SJSA1 (cell line): ENCODE measurements around the gene ZNF346. TPM values are rescaled to one million over a fixed set of nuclear protein-coding genes. Genes with fewer than 3 reads are reported as not detected.
"Not testable (repeated sequence)": the region's sequence is repeated elsewhere in the genome, so short reads cannot be mapped to it uniquely, and the experiment has no call there.

ENCODE experiments used
- DNase-seq, 2 experiments: peaks; one replicate each; pipeline ENCODE4 v3.0.0-alpha.2; 2015 to 2020; ENCODE audit warnings: low spot score in 2 of 2, low read depth in 1 of 2
- H3K27ac ChIP-seq: fragments of 250-450 bp; sonication (Bioruptor Pico); 2 replicates; pipeline ENCODE4 v1.5.1; 2020; ENCODE audit warnings: mild to moderate bottlenecking, moderate library complexity
- H3K27me3 ChIP-seq: fragments of 250-450 bp; sonication (Bioruptor Pico); replicated peaks from 2 replicates; pipeline ENCODE4 v1.5.1; 2020; ENCODE audit warnings: mild to moderate bottlenecking, moderate library complexity
- H3K36me3 ChIP-seq: fragments of 250-450 bp; sonication (Bioruptor Pico); 2 replicates; pipeline ENCODE4 v1.5.1; 2020; ENCODE audit warnings: mild to moderate bottlenecking
- H3K4me1 ChIP-seq: fragments of 250-450 bp; sonication (Bioruptor Pico); replicated peaks from 2 replicates; pipeline ENCODE4 v1.6.1; 2021; ENCODE audit warnings: mild to moderate bottlenecking
- H3K4me3 ChIP-seq: fragments of 250-450 bp; sonication (Bioruptor Pico); 2 replicates; pipeline ENCODE4 v1.5.1; 2020; ENCODE audit warnings: mild to moderate bottlenecking
- H3K9me3 ChIP-seq: fragments of 250-450 bp; sonication (Bioruptor Pico); replicated peaks from 2 replicates; pipeline ENCODE4 v1.5.1; 2020; ENCODE audit warnings: mild to moderate bottlenecking
- total RNA-seq: library from RNA; depleted of rRNA; stranded (reverse); fragments of >200 nt; shearing (Covaris generic); gene quantifications from 2 replicates; pipeline ENCODE4 v1.2.3, GENCODE V29; 2014

Gene ZNF346
- total RNA-seq, 1 experiment from 2014 or later = 25.2 TPM

GRCh38 chr5:177025101-177025601 lies 2.7 kb downstream of the ZNF346 start:
- H3K27me3 ChIP-seq = no peaks in the 10 kb centered on the region
- peaks cover 43% of the 10 kb centered on the region for H3K36me3 ChIP-seq
- H3K4me1 ChIP-seq = peaks cover 5% of the 10 kb centered on the region
- no peaks in the 10 kb centered on the region for H3K9me3 ChIP-seq
- no peak overlapping the region for H3K27ac ChIP-seq
- DNase-seq = no peak
- H3K4me3 ChIP-seq = no peak overlapping the region

GRCh38 chr5:177027665-177028064 lies 5.2 kb downstream of the ZNF346 start:
- no peaks in the 10 kb centered on the region; the same call in 1 of the 2 replicates for H3K4me1 ChIP-seq
- H3K36me3 ChIP-seq = peaks cover 48% of the 10 kb centered on the region
- H3K9me3 ChIP-seq = no peaks in the 10 kb centered on the region
- no peak overlapping the region for H3K27ac ChIP-seq
- no peak overlapping the region for H3K4me3 ChIP-seq
- no peaks in the 10 kb centered on the region for H3K27me3 ChIP-seq
- no peak for DNase-seq

GRCh38 chr5:177029498-177029897 lies 7.0 kb downstream of the ZNF346 start:
- Histone ChIP-seq H3K36me3 (peaks cover 44% of the 10 kb centered on the region), H3K9me3 (no peaks in the 10 kb centered on the region), H3K27ac (no peak overlapping the region), H3K4me1 (no peaks in the 10 kb centered on the region), H3K4me3 (no peak overlapping the region), H3K27me3 (no peaks in the 10 kb centered on the region)
- no peak for DNase-seq

GRCh38 chr5:177035976-177036375 lies 13.5 kb downstream of the ZNF346 start:
- H3K4me3 ChIP-seq = no peak overlapping the region
- H3K9me3 ChIP-seq = no peaks in the 10 kb centered on the region
- H3K27ac ChIP-seq = peak overlapping the region; percentile 33
- peaks cover 32% of the 10 kb centered on the region for H3K36me3 ChIP-seq
- no peaks in the 10 kb centered on the region for H3K27me3 ChIP-seq
- peaks cover 24% of the 10 kb centered on the region for H3K4me1 ChIP-seq
- DNase-seq = peak; percentile 81 to 86

GRCh38 chr5:177036443-177036842 lies 13.9 kb downstream of the ZNF346 start:
- no peak for DNase-seq
- no peaks in the 10 kb centered on the region for H3K27me3 ChIP-seq
- peak overlapping the region; percentile 33 for H3K27ac ChIP-seq
- H3K9me3 ChIP-seq = no peaks in the 10 kb centered on the region
- H3K4me3 ChIP-seq = no peak overlapping the region
- peaks cover 37% of the 10 kb centered on the region for H3K36me3 ChIP-seq
- H3K4me1 ChIP-seq = peaks cover 24% of the 10 kb centered on the region

- no peak for DNase-seq
- H3K9me3 ChIP-seq = no peaks in the 10 kb centered on the region
- peak overlapping the region; percentile 33; the same call in 1 of the 2 replicates for H3K27ac ChIP-seq
- H3K4me1 ChIP-seq = peaks cover 24% of the 10 kb centered on the region
- peaks cover 41% of the 10 kb centered on the region for H3K36me3 ChIP-seq
- H3K27me3 ChIP-seq = no peaks in the 10 kb centered on the region
- no peak overlapping the region for H3K4me3 ChIP-seq
Observed at GRCh38 chr5:177036921-177037320, 14.4 kb downstream of the ZNF346 start.

GRCh38 chr5:177040814-177041420 lies 18.4 kb downstream of the ZNF346 start:
- no peak overlapping the region for H3K4me3 ChIP-seq
- no peak overlapping the region for H3K27ac ChIP-seq
- peaks cover 25% of the 10 kb centered on the region for H3K4me1 ChIP-seq
- DNase-seq = no peak
- peaks cover 68% of the 10 kb centered on the region for H3K36me3 ChIP-seq
- no peaks in the 10 kb centered on the region for H3K9me3 ChIP-seq
- no peaks in the 10 kb centered on the region for H3K27me3 ChIP-seq

- H3K4me1 ChIP-seq = peaks cover 16% of the 10 kb centered on the region
- H3K9me3 ChIP-seq = no peaks in the 10 kb centered on the region
- H3K4me3 ChIP-seq = no peak overlapping the region
- H3K36me3 ChIP-seq = peaks cover 73% of the 10 kb centered on the region
- no peaks in the 10 kb centered on the region for H3K27me3 ChIP-seq
- H3K27ac ChIP-seq = no peak overlapping the region
- DNase-seq = no peak
Observed at GRCh38 chr5:177041936-177042335, 19.4 kb downstream of the ZNF346 start.

GRCh38 chr5:177043114-177043513 lies 20.6 kb downstream of the ZNF346 start:
- Histone ChIP-seq H3K4me3 (no peak overlapping the region), H3K4me1 (peaks cover 9% of the 10 kb centered on the region; the same call in 1 of the 2 replicates), H3K9me3 (no peaks in the 10 kb centered on the region), H3K27me3 (no peaks in the 10 kb centered on the region), H3K36me3 (peaks cover 77% of the 10 kb centered on the region), H3K27ac (no peak overlapping the region)
- no peak for DNase-seq

GRCh38 chr5:177043958-177044357 lies 21.5 kb downstream of the ZNF346 start:
- Histone ChIP-seq H3K9me3 (no peaks in the 10 kb centered on the region), H3K4me3 (no peak overlapping the region), H3K4me1 (peaks cover 9% of the 10 kb centered on the region; the same call in 1 of the 2 replicates), H3K27me3 (no peaks in the 10 kb centered on the region), H3K36me3 (peaks cover 75% of the 10 kb centered on the region), H3K27ac (no peak overlapping the region)
- DNase-seq = peak in 1 of 2 experiments; percentile 20

GRCh38 chr5:177044641-177045040 lies 22.1 kb downstream of the ZNF346 start:
- no peak overlapping the region for H3K4me3 ChIP-seq
- H3K36me3 ChIP-seq = peaks cover 78% of the 10 kb centered on the region

GRCh38 chr5:177045631-177046030 lies 23.1 kb downstream of the ZNF346 start:
- Histone ChIP-seq H3K4me1 (peaks cover 6% of the 10 kb centered on the region; the same call in 1 of the 2 replicates), H3K27me3 (no peaks in the 10 kb centered on the region), H3K36me3 (peaks cover 82% of the 10 kb centered on the region), H3K27ac (no peak overlapping the region), H3K9me3 (no peaks in the 10 kb centered on the region), H3K4me3 (no peak overlapping the region)
- DNase-seq = no peak

More at GRCh38 chr5:177044641-177045040, 22.1 kb downstream of the ZNF346 start:
- Histone ChIP-seq H3K4me1 (peaks cover 6% of the 10 kb centered on the region; the same call in 1 of the 2 replicates), H3K27ac (no peak overlapping the region), H3K9me3 (no peaks in the 10 kb centered on the region), H3K27me3 (no peaks in the 10 kb centered on the region)
- no peak for DNase-seq

GRCh38 chr5:177048531-177048930 lies 26.0 kb downstream of the ZNF346 start:
- not testable (repeated sequence) for H3K9me3 ChIP-seq, H3K27ac ChIP-seq, H3K27me3 ChIP-seq, DNase-seq, H3K4me1 ChIP-seq, H3K4me3 ChIP-seq
- H3K36me3 ChIP-seq = peaks cover 79% of the 10 kb centered on the region

GRCh38 chr5:177049285-177049684 lies 26.8 kb downstream of the ZNF346 start:
- H3K36me3 ChIP-seq = peaks cover 78% of the 10 kb centered on the region
- H3K4me3 ChIP-seq = no peak overlapping the region
- H3K27me3 ChIP-seq = no peaks in the 10 kb centered on the region
- no peaks in the 10 kb centered on the region; the same call in 1 of the 2 replicates for H3K4me1 ChIP-seq
- H3K27ac ChIP-seq = no peak overlapping the region
- DNase-seq = no peak
- no peaks in the 10 kb centered on the region for H3K9me3 ChIP-seq
